Lower leg skin (tissue), 3 donors: ENCODE results near the gene KIF13A.

Experiments
- CTCF ChIP-seq, 3 donors: fragments of 450-650 bp; IDR thresholded peaks; one replicate each; pipeline ENCODE4 v1.5.1; 2016; ENCODE audit warnings: antibody characterized with exemption in 3 of 3, mild to moderate bottlenecking in 3 of 3, moderate library complexity in 2 of 3
- POLR2A ChIP-seq, 2 donors: fragments of 450-650 bp; IDR thresholded peaks; one replicate each; pipeline ENCODE4 v1.6.1; 2016 to 2017; ENCODE audit warnings: antibody characterized with exemption in 2 of 2, mild to moderate bottlenecking in 1 of 2, moderate library complexity in 1 of 2

GRCh38 chr6:17905611-17906592 is 81.5 kb downstream of the KIF13A start:
- TF ChIP-seq POLR2A (IDR thresholded peaks at IDR 0.05) (no peak), CTCF (IDR thresholded peaks at IDR 0.05) (no peak)
